Measurements from ENCODE around the gene SEC22C.

Gene SEC22C

DNA sequence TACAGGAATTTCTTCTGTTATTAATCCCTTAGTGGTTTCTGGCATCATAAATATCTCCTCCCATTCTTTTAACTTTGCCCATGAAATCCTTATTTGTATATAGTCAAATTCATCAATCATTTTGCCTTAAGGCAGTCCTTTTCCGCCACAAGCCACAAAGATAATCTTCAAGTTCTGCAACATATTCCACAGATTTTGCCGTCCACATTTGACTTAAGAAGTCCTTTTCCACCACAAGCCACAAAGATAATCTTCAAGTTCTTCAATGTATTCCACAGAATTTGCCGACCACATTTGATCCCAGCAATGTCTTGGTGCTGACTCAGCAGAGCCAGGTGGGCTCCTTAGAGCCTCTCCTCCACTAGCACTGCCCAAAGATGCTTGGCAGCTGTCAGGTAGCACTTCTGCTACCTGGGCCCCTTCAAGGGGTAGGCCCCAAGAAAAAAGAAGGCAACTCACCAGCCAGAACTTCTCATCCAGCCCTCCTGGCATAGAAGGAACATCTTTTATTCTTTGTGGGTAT is 35.0 kb downstream of the SEC22C start:
- TF ChIP-seq, protein P1, sequence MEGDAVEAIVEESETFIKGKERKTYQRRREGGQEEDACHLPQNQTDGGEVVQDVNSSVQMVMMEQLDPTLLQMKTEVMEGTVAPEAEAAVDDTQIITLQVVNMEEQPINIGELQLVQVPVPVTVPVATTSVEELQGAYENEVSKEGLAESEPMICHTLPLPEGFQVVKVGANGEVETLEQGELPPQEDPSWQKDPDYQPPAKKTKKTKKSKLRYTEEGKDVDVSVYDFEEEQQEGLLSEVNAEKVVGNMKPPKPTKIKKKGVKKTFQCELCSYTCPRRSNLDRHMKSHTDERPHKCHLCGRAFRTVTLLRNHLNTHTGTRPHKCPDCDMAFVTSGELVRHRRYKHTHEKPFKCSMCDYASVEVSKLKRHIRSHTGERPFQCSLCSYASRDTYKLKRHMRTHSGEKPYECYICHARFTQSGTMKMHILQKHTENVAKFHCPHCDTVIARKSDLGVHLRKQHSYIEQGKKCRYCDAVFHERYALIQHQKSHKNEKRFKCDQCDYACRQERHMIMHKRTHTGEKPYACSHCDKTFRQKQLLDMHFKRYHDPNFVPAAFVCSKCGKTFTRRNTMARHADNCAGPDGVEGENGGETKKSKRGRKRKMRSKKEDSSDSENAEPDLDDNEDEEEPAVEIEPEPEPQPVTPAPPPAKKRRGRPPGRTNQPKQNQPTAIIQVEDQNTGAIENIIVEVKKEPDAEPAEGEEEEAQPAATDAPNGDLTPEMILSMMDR (conservative IDR thresholded peaks at IDR 0.05; ENCODE audit: low read depth, low read length): no peak
- DNase-seq (ENCODE audit: low read depth): no peak
- H3K4me3 ChIP-seq (ENCODE audit: low read length): no peak overlapping the region

GRCh38 chr3:42545284-42545900 is 36.4 kb downstream of the SEC22C start:
- H3K4me3 ChIP-seq (ENCODE audit: low read length): no peak overlapping the region
- DNase-seq (ENCODE audit: low read depth): no peak
- TF ChIP-seq, protein P1 (conservative IDR thresholded peaks at IDR 0.05; ENCODE audit: low read depth, low read length): no peak

DNA sequence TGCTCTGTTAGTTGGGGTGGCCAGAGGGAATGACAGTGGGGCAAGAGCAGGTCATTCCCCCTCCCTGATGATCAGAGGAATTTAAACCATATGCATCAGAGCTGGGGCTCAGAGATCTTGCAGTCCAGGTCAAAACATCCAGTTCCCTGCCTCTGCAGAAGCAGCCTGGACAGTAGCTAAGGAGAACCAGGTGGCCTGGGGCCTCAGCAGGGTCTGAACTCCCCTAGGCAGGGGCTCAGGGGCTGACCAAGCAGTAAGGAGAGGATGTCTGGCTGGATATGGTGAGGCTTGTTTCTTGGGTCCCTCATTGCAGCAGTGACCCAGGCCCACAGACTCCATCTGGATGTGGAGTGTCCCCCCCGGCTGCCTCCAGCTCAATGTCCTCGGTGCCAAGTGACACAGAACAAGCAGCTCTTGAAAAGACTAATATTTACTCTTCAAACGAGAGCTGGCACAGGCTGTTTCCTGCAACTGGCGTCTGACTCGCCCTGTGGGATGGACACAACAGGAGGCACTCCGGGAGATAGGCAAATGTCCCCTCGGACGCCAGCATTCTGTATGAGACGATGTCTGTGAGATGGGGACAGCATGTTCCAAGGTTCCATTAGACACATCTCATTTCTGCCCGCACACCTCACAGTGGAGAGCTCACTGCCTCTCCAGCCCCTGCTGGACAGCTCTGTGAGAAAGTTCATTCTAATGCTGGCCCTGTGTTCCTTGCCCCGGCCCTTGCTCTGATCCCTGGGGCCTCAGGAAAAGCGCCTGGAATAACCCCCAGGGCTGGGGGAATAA is 37.1 kb downstream of the SEC22C start:
- H3K4me3 ChIP-seq (ENCODE audit: low read length): no peak overlapping the region
- no peak for DNase-seq (ENCODE audit: low read depth)
- TF ChIP-seq, protein P1 (conservative IDR thresholded peaks at IDR 0.05; ENCODE audit: low read depth, low read length): no peak

GRCh38 chr3:42541079-42541478 is 40.7 kb downstream of the SEC22C start:
- no peak overlapping the region for H3K4me3 ChIP-seq (ENCODE audit: low read length)
- TF ChIP-seq, protein P1 (conservative IDR thresholded peaks at IDR 0.05; ENCODE audit: low read depth, low read length): no peak
- DNase-seq (ENCODE audit: low read depth): no peak

GRCh38 chr3:42539871-42540714 is 41.7 kb downstream of the SEC22C start:
- H3K4me3 ChIP-seq (ENCODE audit: low read length): no peak overlapping the region
- TF ChIP-seq, protein P1 (conservative IDR thresholded peaks at IDR 0.05; ENCODE audit: low read depth, low read length): peak; percentile 72
- no peak for DNase-seq (ENCODE audit: low read depth)

DNA sequence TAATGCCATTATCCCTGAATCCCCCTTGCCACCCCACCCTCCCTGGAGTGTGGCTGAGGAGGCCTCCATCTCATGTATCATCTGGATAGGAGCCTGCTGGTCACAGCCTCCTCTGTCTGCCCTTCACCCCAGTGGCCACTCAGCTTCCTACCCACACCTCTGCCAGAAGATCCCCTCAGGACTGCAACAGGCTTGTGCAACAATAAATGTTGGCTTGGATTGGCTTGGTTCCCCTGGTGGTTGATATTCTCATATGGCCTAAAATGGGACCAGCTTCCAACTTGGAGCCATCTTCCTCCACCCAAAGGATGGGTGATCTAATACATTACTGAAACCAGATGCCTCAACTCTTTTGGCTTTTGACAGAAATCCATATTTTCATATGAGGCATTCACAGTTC is 44.4 kb downstream of the SEC22C start:
- TF ChIP-seq, protein P1 (conservative IDR thresholded peaks at IDR 0.05; ENCODE audit: low read depth, low read length): no peak
- H3K4me3 ChIP-seq (ENCODE audit: low read length): no peak overlapping the region
- no peak for DNase-seq (ENCODE audit: low read depth)

All from retinal pigment epithelial cell (primary cell).